ENCODE data around the gene CSN1S1. TPM values are rescaled to one million over a fixed set of nuclear protein-coding genes. Genes with fewer than 3 reads are reported as not detected.

The CSN1S1 gene, protein sequence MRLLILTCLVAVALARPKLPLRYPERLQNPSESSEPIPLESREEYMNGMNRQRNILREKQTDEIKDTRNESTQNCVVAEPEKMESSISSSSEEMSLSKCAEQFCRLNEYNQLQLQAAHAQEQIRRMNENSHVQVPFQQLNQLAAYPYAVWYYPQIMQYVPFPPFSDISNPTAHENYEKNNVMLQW
- total RNA-seq (2014; rRNA removed; shearing (Covaris generic)): not detected in 2 replicates
- polyA plus RNA-seq (2016; fragmentation: Nextera tagmentation; extraction: Ambion mirVana): 0.21 TPM in 1 of 2 replicates, not detected in the other
- long read RNA-seq: 0 reads

DNA sequence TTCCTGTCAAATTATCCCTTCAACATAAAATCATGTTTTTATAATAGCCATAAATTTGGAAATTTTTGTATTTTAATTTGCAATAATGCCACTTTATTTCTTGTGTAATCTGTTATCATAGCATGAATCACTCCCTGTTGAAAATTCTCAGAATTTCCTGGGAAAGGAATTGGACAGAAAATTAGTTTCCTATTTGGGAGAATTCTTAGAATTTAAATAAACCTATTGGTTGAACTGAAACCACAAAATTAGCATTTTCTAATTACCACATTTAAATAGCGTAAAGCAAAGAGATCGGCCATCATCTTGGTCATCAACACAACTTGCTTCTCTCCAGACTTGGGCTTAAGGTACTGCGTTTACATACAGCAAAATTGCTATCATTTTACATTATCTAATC is at the start of gene CSN1S1:
TSS of gene CSN1S1 (plus strand) at position 301 of the 400 bp plus-strand sequence. CDS start 1,488 bp downstream, outside the sequence.
- H3K27me3 ChIP-seq (ENCODE audit: insufficient read depth): no peaks in the 10 kb centered on the region
- no peak within 1 kb of the TSS for H2AFZ ChIP-seq
- no peaks in the 10 kb centered on the region for H3K4me1 Mint-ChIP-seq
- no peaks in the 10 kb centered on the region for H3K36me3 ChIP-seq (ENCODE audit: insufficient read depth)
- H3K9me3 Mint-ChIP-seq: peaks cover 3% of the 10 kb centered on the region; the same call in 1 of the 3 replicates
- no peaks in the 10 kb centered on the region for H3K4me1 ChIP-seq (ENCODE audit: insufficient read depth)
- ATAC-seq: no peak
- no peak within 1 kb of the TSS for H3K27ac ChIP-seq (ENCODE audit: low read depth)
- no peaks in the 10 kb centered on the region for H3F3A ChIP-seq (replicated peaks; ENCODE audit: low read depth)
- no peak within 1 kb of the TSS for H3K27ac Mint-ChIP-seq
- TF ChIP-seq POLR2AphosphoS5 (IDR thresholded peaks at IDR 0.05; ENCODE audit: low read depth) (no peak), ZNF331 (CRISPR knock-in tag; IDR thresholded peaks at IDR 0.05; ENCODE audit: low read depth) (no peak), EZH2 (IDR thresholded peaks at IDR 0.05; ENCODE audit: low read depth, unreplicated experiment) (no peak), EZH2phosphoT487 (IDR thresholded peaks at IDR 0.05; ENCODE audit: unreplicated experiment) (no peak), STAT1 (IDR thresholded peaks at IDR 0.05; ENCODE audit: unreplicated experiment) (no peak), NANOG (IDR thresholded peaks at IDR 0.05; ENCODE audit: borderline replicate concordance) (no peak), JUNB (IDR thresholded peaks at IDR 0.05; ENCODE audit: unreplicated experiment) (no peak)
- TF ChIP-seq, protein P1, sequence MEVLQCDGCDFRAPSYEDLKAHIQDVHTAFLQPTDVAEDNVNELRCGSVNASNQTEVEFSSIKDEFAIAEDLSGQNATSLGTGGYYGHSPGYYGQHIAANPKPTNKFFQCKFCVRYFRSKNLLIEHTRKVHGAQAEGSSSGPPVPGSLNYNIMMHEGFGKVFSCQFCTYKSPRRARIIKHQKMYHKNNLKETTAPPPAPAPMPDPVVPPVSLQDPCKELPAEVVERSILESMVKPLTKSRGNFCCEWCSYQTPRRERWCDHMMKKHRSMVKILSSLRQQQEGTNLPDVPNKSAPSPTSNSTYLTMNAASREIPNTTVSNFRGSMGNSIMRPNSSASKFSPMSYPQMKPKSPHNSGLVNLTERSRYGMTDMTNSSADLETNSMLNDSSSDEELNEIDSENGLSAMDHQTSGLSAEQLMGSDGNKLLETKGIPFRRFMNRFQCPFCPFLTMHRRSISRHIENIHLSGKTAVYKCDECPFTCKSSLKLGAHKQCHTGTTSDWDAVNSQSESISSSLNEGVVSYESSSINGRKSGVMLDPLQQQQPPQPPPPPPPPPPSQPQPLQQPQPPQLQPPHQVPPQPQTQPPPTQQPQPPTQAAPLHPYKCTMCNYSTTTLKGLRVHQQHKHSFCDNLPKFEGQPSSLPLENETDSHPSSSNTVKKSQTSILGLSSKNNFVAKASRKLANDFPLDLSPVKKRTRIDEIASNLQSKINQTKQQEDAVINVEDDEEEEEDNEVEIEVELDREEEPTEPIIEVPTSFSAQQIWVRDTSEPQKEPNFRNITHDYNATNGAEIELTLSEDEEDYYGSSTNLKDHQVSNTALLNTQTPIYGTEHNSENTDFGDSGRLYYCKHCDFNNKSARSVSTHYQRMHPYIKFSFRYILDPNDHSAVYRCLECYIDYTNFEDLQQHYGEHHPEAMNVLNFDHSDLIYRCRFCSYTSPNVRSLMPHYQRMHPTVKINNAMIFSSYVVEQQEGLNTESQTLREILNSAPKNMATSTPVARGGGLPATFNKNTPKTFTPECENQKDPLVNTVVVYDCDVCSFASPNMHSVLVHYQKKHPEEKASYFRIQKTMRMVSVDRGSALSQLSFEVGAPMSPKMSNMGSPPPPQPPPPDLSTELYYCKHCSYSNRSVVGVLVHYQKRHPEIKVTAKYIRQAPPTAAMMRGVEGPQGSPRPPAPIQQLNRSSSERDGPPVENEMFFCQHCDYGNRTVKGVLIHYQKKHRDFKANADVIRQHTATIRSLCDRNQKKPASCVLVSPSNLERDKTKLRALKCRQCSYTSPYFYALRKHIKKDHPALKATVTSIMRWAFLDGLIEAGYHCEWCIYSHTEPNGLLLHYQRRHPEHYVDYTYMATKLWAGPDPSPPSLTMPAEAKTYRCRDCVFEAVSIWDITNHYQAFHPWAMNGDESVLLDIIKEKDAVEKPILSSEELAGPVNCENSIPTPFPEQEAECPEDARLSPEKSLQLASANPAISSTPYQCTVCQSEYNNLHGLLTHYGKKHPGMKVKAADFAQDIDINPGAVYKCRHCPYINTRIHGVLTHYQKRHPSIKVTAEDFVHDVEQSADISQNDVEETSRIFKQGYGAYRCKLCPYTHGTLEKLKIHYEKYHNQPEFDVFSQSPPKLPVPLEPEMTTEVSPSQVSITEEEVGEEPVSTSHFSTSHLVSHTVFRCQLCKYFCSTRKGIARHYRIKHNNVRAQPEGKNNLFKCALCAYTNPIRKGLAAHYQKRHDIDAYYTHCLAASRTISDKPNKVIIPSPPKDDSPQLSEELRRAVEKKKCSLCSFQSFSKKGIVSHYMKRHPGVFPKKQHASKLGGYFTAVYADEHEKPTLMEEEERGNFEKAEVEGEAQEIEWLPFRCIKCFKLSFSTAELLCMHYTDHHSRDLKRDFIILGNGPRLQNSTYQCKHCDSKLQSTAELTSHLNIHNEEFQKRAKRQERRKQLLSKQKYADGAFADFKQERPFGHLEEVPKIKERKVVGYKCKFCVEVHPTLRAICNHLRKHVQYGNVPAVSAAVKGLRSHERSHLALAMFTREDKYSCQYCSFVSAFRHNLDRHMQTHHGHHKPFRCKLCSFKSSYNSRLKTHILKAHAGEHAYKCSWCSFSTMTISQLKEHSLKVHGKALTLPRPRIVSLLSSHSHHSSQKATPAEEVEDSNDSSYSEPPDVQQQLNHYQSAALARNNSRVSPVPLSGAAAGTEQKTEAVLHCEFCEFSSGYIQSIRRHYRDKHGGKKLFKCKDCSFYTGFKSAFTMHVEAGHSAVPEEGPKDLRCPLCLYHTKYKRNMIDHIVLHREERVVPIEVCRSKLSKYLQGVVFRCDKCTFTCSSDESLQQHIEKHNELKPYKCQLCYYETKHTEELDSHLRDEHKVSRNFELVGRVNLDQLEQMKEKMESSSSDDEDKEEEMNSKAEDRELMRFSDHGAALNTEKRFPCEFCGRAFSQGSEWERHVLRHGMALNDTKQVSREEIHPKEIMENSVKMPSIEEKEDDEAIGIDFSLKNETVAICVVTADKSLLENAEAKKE (CRISPR knock-in tag; IDR thresholded peaks at IDR 0.05): no peak
- TF ChIP-seq, protein P2, sequence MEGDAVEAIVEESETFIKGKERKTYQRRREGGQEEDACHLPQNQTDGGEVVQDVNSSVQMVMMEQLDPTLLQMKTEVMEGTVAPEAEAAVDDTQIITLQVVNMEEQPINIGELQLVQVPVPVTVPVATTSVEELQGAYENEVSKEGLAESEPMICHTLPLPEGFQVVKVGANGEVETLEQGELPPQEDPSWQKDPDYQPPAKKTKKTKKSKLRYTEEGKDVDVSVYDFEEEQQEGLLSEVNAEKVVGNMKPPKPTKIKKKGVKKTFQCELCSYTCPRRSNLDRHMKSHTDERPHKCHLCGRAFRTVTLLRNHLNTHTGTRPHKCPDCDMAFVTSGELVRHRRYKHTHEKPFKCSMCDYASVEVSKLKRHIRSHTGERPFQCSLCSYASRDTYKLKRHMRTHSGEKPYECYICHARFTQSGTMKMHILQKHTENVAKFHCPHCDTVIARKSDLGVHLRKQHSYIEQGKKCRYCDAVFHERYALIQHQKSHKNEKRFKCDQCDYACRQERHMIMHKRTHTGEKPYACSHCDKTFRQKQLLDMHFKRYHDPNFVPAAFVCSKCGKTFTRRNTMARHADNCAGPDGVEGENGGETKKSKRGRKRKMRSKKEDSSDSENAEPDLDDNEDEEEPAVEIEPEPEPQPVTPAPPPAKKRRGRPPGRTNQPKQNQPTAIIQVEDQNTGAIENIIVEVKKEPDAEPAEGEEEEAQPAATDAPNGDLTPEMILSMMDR (conservative IDR thresholded peaks at IDR 0.05; ENCODE audit: low read depth in 2 of 2): no peak
- TF ChIP-seq, protein P3, sequence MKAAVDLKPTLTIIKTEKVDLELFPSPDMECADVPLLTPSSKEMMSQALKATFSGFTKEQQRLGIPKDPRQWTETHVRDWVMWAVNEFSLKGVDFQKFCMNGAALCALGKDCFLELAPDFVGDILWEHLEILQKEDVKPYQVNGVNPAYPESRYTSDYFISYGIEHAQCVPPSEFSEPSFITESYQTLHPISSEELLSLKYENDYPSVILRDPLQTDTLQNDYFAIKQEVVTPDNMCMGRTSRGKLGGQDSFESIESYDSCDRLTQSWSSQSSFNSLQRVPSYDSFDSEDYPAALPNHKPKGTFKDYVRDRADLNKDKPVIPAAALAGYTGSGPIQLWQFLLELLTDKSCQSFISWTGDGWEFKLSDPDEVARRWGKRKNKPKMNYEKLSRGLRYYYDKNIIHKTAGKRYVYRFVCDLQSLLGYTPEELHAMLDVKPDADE (IDR thresholded peaks at IDR 0.05): no peak
- TF ChIP-seq, protein P4, sequence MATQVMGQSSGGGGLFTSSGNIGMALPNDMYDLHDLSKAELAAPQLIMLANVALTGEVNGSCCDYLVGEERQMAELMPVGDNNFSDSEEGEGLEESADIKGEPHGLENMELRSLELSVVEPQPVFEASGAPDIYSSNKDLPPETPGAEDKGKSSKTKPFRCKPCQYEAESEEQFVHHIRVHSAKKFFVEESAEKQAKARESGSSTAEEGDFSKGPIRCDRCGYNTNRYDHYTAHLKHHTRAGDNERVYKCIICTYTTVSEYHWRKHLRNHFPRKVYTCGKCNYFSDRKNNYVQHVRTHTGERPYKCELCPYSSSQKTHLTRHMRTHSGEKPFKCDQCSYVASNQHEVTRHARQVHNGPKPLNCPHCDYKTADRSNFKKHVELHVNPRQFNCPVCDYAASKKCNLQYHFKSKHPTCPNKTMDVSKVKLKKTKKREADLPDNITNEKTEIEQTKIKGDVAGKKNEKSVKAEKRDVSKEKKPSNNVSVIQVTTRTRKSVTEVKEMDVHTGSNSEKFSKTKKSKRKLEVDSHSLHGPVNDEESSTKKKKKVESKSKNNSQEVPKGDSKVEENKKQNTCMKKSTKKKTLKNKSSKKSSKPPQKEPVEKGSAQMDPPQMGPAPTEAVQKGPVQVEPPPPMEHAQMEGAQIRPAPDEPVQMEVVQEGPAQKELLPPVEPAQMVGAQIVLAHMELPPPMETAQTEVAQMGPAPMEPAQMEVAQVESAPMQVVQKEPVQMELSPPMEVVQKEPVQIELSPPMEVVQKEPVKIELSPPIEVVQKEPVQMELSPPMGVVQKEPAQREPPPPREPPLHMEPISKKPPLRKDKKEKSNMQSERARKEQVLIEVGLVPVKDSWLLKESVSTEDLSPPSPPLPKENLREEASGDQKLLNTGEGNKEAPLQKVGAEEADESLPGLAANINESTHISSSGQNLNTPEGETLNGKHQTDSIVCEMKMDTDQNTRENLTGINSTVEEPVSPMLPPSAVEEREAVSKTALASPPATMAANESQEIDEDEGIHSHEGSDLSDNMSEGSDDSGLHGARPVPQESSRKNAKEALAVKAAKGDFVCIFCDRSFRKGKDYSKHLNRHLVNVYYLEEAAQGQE (IDR thresholded peaks at IDR 0.05; ENCODE audit: unreplicated experiment): no peak
- H3K36me3 Mint-ChIP-seq (ENCODE audit: low read depth): no peaks in the 10 kb centered on the region
- H3K4me3 ChIP-seq: no peak within 1 kb of the TSS
- H3K4me2 ChIP-seq: no peak within 1 kb of the TSS
- no peak for DNase-seq (ENCODE audit: low spot score)
- H3K9me2 ChIP-seq (ENCODE audit: insufficient read depth): no peaks in the 10 kb centered on the region
- H3K27me3 Mint-ChIP-seq (ENCODE audit: insufficient read depth, low read depth, poor library complexity): peaks cover 3% of the 10 kb centered on the region
- H3K4me3 Mint-ChIP-seq: no peak within 1 kb of the TSS
- no peaks in the 10 kb centered on the region for H4K20me1 ChIP-seq (replicated peaks; ENCODE audit: insufficient read depth)
- H3K79me2 ChIP-seq (replicated peaks; ENCODE audit: insufficient read depth): no peaks in the 10 kb centered on the region
